ENCODE measurements around the gene TMEM247.

TMEM247 gene

GRCh38 chr2:46509804-46510203 is 30.4 kb downstream of the TMEM247 start:
- TF ChIP-seq CTCF (IDR thresholded peaks at IDR 0.05; ENCODE audit: borderline replicate concordance, control extremely low read depth, extremely low read depth, insufficient read depth, missing control alignments), result no peak
- in situ Hi-C loops (cut with MboI; ENCODE audit: low sequenced_read_pairs, unreplicated experiment), result no loop called here
- no peak for DNase-seq (ENCODE audit: low spot score)

- in situ Hi-C loops (cut with MboI; ENCODE audit: low sequenced_read_pairs, unreplicated experiment), result no loop called here
Observed at GRCh38 chr2:46510598-46511177, 31.3 kb downstream of the TMEM247 start.

GRCh38 chr2:46512185-46512584 is 32.8 kb downstream of the TMEM247 start:
- DNase-seq (ENCODE audit: low spot score), result no peak
- in situ Hi-C loops (cut with MboI; ENCODE audit: low sequenced_read_pairs, unreplicated experiment), result no loop called here
- TF ChIP-seq CTCF (IDR thresholded peaks at IDR 0.05; ENCODE audit: borderline replicate concordance, control extremely low read depth, extremely low read depth, insufficient read depth, missing control alignments), result no peak

More at GRCh38 chr2:46510598-46511177, 31.3 kb downstream of the TMEM247 start:
- no peak for TF ChIP-seq CTCF (IDR thresholded peaks at IDR 0.05; ENCODE audit: borderline replicate concordance, control extremely low read depth, extremely low read depth, insufficient read depth, missing control alignments)
- DNase-seq (ENCODE audit: low spot score), result no peak

GRCh38 chr2:46514738-46515137 is 35.4 kb downstream of the TMEM247 start:
- DNase-seq (ENCODE audit: low spot score), result no peak
- TF ChIP-seq CTCF (IDR thresholded peaks at IDR 0.05; ENCODE audit: borderline replicate concordance, control extremely low read depth, extremely low read depth, insufficient read depth, missing control alignments), result no peak
- in situ Hi-C loops (cut with MboI; ENCODE audit: low sequenced_read_pairs, unreplicated experiment), result no loop called here

- DNase-seq (ENCODE audit: low spot score), result no peak
- no peak for TF ChIP-seq CTCF (IDR thresholded peaks at IDR 0.05; ENCODE audit: borderline replicate concordance, control extremely low read depth, extremely low read depth, insufficient read depth, missing control alignments)
- in situ Hi-C loops (cut with MboI; ENCODE audit: low sequenced_read_pairs, unreplicated experiment), result no loop called here
Observed at GRCh38 chr2:46517485-46517884, 38.1 kb downstream of the TMEM247 start.

GRCh38 chr2:46518861-46519260 is 39.5 kb downstream of the TMEM247 start:
- no peak for TF ChIP-seq CTCF (IDR thresholded peaks at IDR 0.05; ENCODE audit: borderline replicate concordance, control extremely low read depth, extremely low read depth, insufficient read depth, missing control alignments)
- in situ Hi-C loops (cut with MboI; ENCODE audit: low sequenced_read_pairs, unreplicated experiment), result no loop called here
- DNase-seq (ENCODE audit: low spot score), result no peak
